ENCODE data around the gene ODF2.

ODF2 gene

DNA sequence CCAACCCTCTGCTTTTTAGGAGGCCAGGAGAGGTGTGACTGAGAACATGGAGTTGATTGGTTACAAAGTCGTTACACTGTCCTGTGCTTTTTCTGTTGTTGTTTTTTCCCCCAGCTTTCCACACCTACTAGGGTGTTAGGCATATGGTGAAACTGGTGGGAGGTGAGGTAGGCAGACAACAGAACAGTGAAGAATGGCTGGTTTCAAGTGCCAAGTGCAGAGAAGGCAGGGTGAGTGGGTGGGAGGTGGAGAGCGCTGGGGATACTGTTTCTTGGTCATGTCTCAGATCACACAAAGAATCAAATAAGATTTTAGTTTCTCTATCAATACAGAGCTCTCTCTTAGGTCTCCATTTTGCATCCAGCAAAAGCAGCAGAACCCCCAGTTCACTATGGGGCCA lies 94.4 kb downstream of the ODF2 start:
- no peaks in the 10 kb centered on the region for H3K9me3 ChIP-seq (ENCODE audit: control insufficient read depth, low read depth, low read length)
- no peak overlapping the region for H3K27ac ChIP-seq (ENCODE audit: low read length)

More for the DNA sequence above, 94.4 kb downstream of the ODF2 start:
- Histone ChIP-seq H3K4me1 (ENCODE audit: control insufficient read depth, low read depth, low read length) (peaks cover 30% of the 10 kb centered on the region), H3K9ac (ENCODE audit: low read length) (no peak overlapping the region), H3K4me3 (ENCODE audit: low read length) (no peak overlapping the region), H3K36me3 (ENCODE audit: control insufficient read depth, low read depth, low read length) (no peaks in the 10 kb centered on the region), H3K27me3 (ENCODE audit: control insufficient read depth, insufficient read depth, low read length) (peaks cover 35% of the 10 kb centered on the region)

All from iPS-18a (cell line).